ENCODE data around the gene CYP46A1. TPM values are rescaled to one million over a fixed set of nuclear protein-coding genes. Genes with fewer than 3 reads are reported as not detected.

Gene CYP46A1
- total RNA-seq, 1 donor from 2014 or later: 1.1 TPM

DNA sequence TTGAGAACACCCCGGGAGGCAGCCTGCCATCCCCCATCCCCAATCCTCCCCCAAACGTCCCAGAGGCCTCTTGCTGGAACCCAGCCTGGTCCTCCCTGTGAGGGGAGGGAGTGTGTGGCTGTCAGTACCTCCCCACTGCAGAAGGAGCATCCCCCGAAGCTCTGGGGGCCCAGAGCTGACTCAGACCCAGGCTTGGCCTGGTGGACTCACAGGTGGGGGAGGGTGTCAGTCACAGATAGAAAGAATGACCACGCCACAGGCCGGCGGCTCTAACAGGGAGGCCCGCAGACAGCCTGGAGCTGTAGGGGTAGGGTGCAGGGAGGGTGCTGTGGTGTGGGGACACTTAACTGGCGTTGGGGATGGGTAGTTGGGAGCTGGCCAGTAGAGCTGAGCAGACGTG is 33.9 kb upstream of the CYP46A1 start:
- Histone ChIP-seq H3K27me3 (peaks cover 13% of the 10 kb centered on the region), H3K4me3 (no peak overlapping the region)

DNA sequence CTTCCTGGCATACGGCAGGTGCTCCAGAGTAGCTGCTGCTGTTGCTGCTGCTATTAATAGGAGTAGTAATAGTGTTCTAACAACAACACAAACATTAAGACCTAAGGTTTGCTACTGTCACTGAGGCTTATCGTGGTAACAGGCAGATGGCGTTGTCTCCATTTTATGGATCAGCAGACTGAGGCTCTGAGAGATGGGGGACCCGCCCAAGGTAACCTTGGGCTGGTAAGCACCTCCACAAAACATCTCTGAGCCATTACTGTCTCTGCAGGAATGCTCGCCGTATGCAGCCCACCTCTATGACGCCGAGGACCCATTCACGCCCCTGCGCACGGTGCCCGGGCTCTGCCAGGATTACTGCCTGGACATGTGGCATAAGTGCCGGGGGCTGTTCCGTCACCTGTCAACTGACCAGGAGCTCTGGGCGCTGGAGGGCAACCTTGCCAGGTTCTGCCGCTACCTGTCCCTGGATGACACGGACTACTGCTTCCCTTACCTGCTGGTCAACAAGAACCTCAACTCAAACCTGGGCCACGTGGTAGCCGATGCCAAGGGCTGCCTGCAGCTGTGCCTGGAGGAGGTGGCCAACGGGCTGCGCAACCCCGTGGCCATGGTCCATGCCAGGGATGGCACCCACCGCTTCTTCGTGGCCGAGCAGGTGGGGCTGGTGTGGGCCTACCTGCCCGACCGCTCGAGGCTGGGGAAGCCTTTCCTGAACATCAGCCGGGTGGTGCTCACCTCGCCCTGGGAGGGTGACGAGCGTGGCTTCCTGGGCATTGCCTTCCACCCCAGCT is 31.9 kb upstream of the CYP46A1 start:
- Mint-ChIP-seq H3K27ac (no peak overlapping the region), H3K4me1 (peaks cover 42% of the 10 kb centered on the region), H3K36me3 (peaks cover 2% of the 10 kb centered on the region), H3K4me3 (no peak overlapping the region), H3K9me3 (peaks cover 2% of the 10 kb centered on the region), H3K27me3 (ENCODE audit: insufficient read depth, low read depth) (peaks cover 15% of the 10 kb centered on the region)
- H2AFZ ChIP-seq (replicated peaks): no peak overlapping the region
- no peaks in the 10 kb centered on the region for H3K9me3 ChIP-seq (ENCODE audit: low read depth)
- peaks cover 4% of the 10 kb centered on the region for H3K4me1 ChIP-seq
- H3K27me3 ChIP-seq: no peaks in the 10 kb centered on the region
- H4K20me1 ChIP-seq (ENCODE audit: low read depth): no peaks in the 10 kb centered on the region
- no peak overlapping the region for H3K4me3 ChIP-seq
- H3K4me2 ChIP-seq: no peak overlapping the region
- H3F3A ChIP-seq (ENCODE audit: low read depth): peaks cover 6% of the 10 kb centered on the region
- H3K9ac ChIP-seq: no peak overlapping the region
- H3K79me2 ChIP-seq (ENCODE audit: low read depth): no peaks in the 10 kb centered on the region
- TF ChIP-seq EZH2 (IDR thresholded peaks at IDR 0.05) (no peak), EZH2phosphoT487 (IDR thresholded peaks at IDR 0.05) (no peak), CTCF (IDR thresholded peaks at IDR 0.05) (no peak)
- DNase-seq (ENCODE audit: low spot score): no peak
- H3K36me3 ChIP-seq: no peaks in the 10 kb centered on the region
- no peak overlapping the region for H3K27ac ChIP-seq

More for the DNA sequence above, 33.9 kb upstream of the CYP46A1 start:
- no peak overlapping the region for H3K27ac ChIP-seq
- no peaks in the 10 kb centered on the region for H3K79me2 ChIP-seq (ENCODE audit: low read depth)
- H3K27me3 Mint-ChIP-seq (ENCODE audit: insufficient read depth, low read depth): peaks cover 18% of the 10 kb centered on the region
- no peak overlapping the region for H2AFZ ChIP-seq (replicated peaks)
- H3K36me3 ChIP-seq: no peaks in the 10 kb centered on the region
- H3K27ac Mint-ChIP-seq: no peak overlapping the region
- peaks cover 6% of the 10 kb centered on the region for H3F3A ChIP-seq (ENCODE audit: low read depth)
- H4K20me1 ChIP-seq (ENCODE audit: low read depth): no peaks in the 10 kb centered on the region
- no peak overlapping the region for H3K4me3 Mint-ChIP-seq
- H3K9me3 ChIP-seq (ENCODE audit: low read depth): no peaks in the 10 kb centered on the region
- peaks cover 2% of the 10 kb centered on the region for H3K9me3 Mint-ChIP-seq
- DNase-seq (ENCODE audit: low spot score): no peak
- H3K36me3 Mint-ChIP-seq: peaks cover 2% of the 10 kb centered on the region
- peaks cover 43% of the 10 kb centered on the region for H3K4me1 Mint-ChIP-seq
- H3K4me2 ChIP-seq: no peak overlapping the region
- H3K4me1 ChIP-seq: peaks cover 9% of the 10 kb centered on the region
- H3K9ac ChIP-seq: no peak overlapping the region
- TF ChIP-seq EZH2 (IDR thresholded peaks at IDR 0.05): no peak
- TF ChIP-seq EZH2phosphoT487 (IDR thresholded peaks at IDR 0.05): no peak
- TF ChIP-seq CTCF (IDR thresholded peaks at IDR 0.05): no peak

DNA sequence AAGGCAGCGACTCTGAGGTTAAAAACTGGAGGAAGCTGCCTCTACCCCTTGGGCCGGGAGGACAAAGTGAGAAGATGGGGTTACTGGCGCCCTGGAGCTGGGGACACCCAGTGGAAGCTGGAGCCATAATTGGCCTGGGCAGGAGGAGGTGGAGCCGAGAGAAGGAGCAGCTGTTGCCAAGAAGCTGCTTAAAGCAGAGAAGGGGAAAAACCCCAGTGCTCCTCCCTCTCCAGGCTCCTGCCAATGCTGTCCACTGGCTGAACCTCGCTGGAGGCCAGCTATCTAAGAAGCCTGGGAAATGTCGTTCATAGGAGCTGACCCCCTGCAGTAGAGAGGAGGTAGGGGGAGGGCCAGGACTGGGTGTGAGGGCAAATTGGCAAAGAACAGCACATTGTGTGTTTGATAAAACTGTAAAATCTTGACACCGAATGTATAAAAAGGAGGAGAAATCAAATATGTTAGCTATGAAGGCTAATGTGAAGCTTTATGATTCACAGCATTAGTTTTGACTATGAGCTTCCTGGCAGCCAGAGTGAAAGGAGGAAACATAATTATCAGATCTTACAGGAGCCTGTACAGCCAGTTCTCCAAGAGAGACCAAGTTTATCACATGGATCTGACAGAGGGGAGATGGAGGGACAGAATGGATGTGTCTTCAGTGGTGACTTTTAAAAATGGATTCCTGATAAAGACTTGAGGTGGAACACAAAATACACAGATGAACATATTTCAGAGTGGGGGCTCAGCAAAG is 29.7 kb upstream of the CYP46A1 start:
- no peak for TF ChIP-seq EZH2phosphoT487 (IDR thresholded peaks at IDR 0.05)
- no peak for TF ChIP-seq CTCF (IDR thresholded peaks at IDR 0.05)
- no peak for TF ChIP-seq EZH2 (IDR thresholded peaks at IDR 0.05)
- Mint-ChIP-seq H3K9me3 (peaks cover 4% of the 10 kb centered on the region), H3K27me3 (ENCODE audit: insufficient read depth, low read depth) (peaks cover 16% of the 10 kb centered on the region), H3K4me1 (peaks cover 44% of the 10 kb centered on the region), H3K4me3 (no peak overlapping the region), H3K36me3 (peaks cover 4% of the 10 kb centered on the region), H3K27ac (peak overlapping the region; percentile 85)
- Histone ChIP-seq H4K20me1 (ENCODE audit: low read depth) (no peaks in the 10 kb centered on the region), H3K79me2 (ENCODE audit: low read depth) (no peaks in the 10 kb centered on the region), H3K4me3 (no peak overlapping the region), H3K4me1 (peaks cover 4% of the 10 kb centered on the region), H3K9me3 (ENCODE audit: low read depth) (no peaks in the 10 kb centered on the region), H3K36me3 (no peaks in the 10 kb centered on the region), H3K27ac (no peak overlapping the region), H3F3A (ENCODE audit: low read depth) (peaks cover 22% of the 10 kb centered on the region), H2AFZ (replicated peaks) (no peak overlapping the region), H3K27me3 (no peaks in the 10 kb centered on the region), H3K9ac (no peak overlapping the region), H3K4me2 (no peak overlapping the region)
- DNase-seq (ENCODE audit: low spot score): peak; percentile 50

All from neural progenitor cell (in vitro differentiated cells).